Ovary (tissue), 9 donors: ENCODE results near the gene TACC2. TPM values are rescaled to one million over a fixed set of nuclear protein-coding genes. Genes with fewer than 3 reads are reported as not detected.
"Not testable (repeated sequence)": the region's sequence is repeated elsewhere in the genome, so short reads cannot be mapped to it uniquely, and the experiment has no call there.

Experiments used
- DNase-seq, 5 donors: peaks; one replicate each; pipeline ENCODE4 v3.0.0-alpha.2; 2019 to 2020
- H3K27ac ChIP-seq, 2 donors: fragments of 200-600 bp; one replicate each; pipeline versions ENCODE4 v1.5.1 to v1.8.0; 2019 to 2022
- H3K27me3 ChIP-seq: fragments of 200-600 bp; one replicate; pipeline ENCODE4 v1.8.0; 2022
- H3K36me3 ChIP-seq: fragments of 200-600 bp; sonication (generic); one replicate; pipeline ENCODE4 v1.5.1; 2019
- H3K4me1 ChIP-seq: one replicate; pipeline ENCODE4 v1.8.1; 2013; ENCODE audit warnings: mild to moderate bottlenecking, moderate library complexity; ENCODE audit not compliant: insufficient read depth
- H3K4me3 ChIP-seq: fragments of 200-600 bp; sonication (generic); one replicate; pipeline ENCODE4 v1.5.1; 2017
- H3K9me3 ChIP-seq, 2 donors: fragments of 200-600 bp in 1 of 2; sonication (generic) in 1 of 2; one replicate each; pipeline versions ENCODE4 v1.5.1 to v1.8.1; 2013 to 2019; ENCODE audit warnings: mild to moderate bottlenecking in 1 of 2, moderate library complexity in 1 of 2
- EP300 ChIP-seq: sonication (generic); formaldehyde crosslinking; IDR thresholded peaks from one replicate; pipeline ENCODE4 v1.6.1; 2017; ENCODE audit warnings: antibody characterized with exemption
- POLR2A ChIP-seq: fragments of 450-650 bp; IDR thresholded peaks from one replicate; pipeline ENCODE4 v1.6.1; 2017; ENCODE audit warnings: antibody characterized with exemption, mild to moderate bottlenecking, moderate library complexity
- WGBS, 3 donors: extraction: QIAGEN DNeasy Blood & Tissue Kit in 1 of 3; methylation state at CpG; one replicate each; pipeline versions ENCODE4 v1.1.5 to v1.1.7; 2013 to 2017; 5-methylcytosine and 5-hydroxymethylcytosine counted together
- intact Hi-C, 4 donors: fragments of 100-400 bp; cut with DNase I; formaldehyde crosslinking; loops; one replicate each; pipeline versions ENCODE4 v1.11.0 to v1.15.1; 2022 to 2023
- polyA plus RNA-seq, 2 donors: library from polyadenylated mRNA; stranded (reverse); fragments of 200-250 nt in 1 of 2; fragments of 350-450 nt in 1 of 2; fragmentation: Illumina TruSeq in 1 of 2; extraction: RNeasy Lipid Tissue Mini Kit (QIAGEN cat#74804) in 1 of 2; gene quantifications; one replicate each; pipeline ENCODE4 v1.2.3, GENCODE V29; 2013 to 2014
- total RNA-seq, 7 donors: library from RNA; depleted of rRNA in 2 of 7; stranded (reverse); fragments of >200 nt in 2 of 7; fragmentation: NEBNext Ultra II Directional in 3 of 7; extraction: Animal tissue kit (Norgen Biotek cat#: 25700) in 3 of 7; gene quantifications; one replicate each; pipeline versions ENCODE4 v1.1.0 to v1.2.4, GENCODE V29; 2016 to 2023
- TF ChIP-seq, protein P1 (sequence below), 3 donors: fragments of 450-650 bp in 2 of 3; fragments of 200-600 bp in 1 of 3; IDR thresholded peaks; one replicate each; pipeline versions ENCODE4 v1.5.1 to v1.8.0; 2016 to 2022; ENCODE audit warnings: antibody characterized with exemption in 3 of 3, mild to moderate bottlenecking in 1 of 3
- donor health status: DM: no; HTN: no; CAD: no; lungs with moderate emphysema.
- donor health status: DM: no; HTN: no; CAD: no.
- donor health status: Bipolar disorder and iron deficiency.
- donor health status: DM: yes; HTN: yes; CAD: no.
- donor health status: DM: no; HTN: no; CAD: no.
- donor health status: DM: yes; HTN: yes; CAD: no.

Gene TACC2
- total and polyA plus RNA-seq, 9 donors: 6.1 to 66.4 (median 14.2) TPM

DNA sequence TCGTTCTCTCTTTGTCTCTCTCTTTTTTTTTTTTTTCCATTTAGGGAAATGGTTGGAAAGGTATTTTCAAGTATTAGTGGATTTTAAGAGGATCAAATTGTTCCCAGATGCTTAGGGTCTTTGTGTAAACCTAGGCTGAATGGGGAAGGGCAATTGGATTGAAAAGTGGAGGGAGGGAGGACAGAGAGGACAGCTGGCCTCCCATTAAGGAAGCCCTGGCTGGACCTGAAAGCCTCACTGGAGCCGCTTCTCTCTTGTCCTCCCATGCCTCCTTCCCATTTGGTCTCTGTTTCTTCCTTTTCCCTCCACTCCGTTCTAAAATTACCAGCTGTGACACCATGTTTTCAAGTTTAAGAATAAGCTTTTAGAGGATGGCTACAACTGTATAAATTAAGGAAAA is 104.1 kb downstream of the TACC2 start:
- Histone ChIP-seq H3K27ac (no peak overlapping the region), H3K27me3 (no peaks in the 10 kb centered on the region), H3K4me1 (no peaks in the 10 kb centered on the region), H3K9me3 (no peaks in the 10 kb centered on the region), H3K4me3 (no peak overlapping the region), H3K36me3 (no peaks in the 10 kb centered on the region)
- 49 to 66% (median 61%) methylated on average over 3 of the region's 3 CpGs for WGBS, 3 donors
- intact Hi-C loops: no loop called here
- no peak for DNase-seq
- TF ChIP-seq EP300 (no peak), POLR2A (no peak)
- TF ChIP-seq, protein P1, sequence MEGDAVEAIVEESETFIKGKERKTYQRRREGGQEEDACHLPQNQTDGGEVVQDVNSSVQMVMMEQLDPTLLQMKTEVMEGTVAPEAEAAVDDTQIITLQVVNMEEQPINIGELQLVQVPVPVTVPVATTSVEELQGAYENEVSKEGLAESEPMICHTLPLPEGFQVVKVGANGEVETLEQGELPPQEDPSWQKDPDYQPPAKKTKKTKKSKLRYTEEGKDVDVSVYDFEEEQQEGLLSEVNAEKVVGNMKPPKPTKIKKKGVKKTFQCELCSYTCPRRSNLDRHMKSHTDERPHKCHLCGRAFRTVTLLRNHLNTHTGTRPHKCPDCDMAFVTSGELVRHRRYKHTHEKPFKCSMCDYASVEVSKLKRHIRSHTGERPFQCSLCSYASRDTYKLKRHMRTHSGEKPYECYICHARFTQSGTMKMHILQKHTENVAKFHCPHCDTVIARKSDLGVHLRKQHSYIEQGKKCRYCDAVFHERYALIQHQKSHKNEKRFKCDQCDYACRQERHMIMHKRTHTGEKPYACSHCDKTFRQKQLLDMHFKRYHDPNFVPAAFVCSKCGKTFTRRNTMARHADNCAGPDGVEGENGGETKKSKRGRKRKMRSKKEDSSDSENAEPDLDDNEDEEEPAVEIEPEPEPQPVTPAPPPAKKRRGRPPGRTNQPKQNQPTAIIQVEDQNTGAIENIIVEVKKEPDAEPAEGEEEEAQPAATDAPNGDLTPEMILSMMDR (IDR thresholded peaks at IDR 0.05): no peak

DNA sequence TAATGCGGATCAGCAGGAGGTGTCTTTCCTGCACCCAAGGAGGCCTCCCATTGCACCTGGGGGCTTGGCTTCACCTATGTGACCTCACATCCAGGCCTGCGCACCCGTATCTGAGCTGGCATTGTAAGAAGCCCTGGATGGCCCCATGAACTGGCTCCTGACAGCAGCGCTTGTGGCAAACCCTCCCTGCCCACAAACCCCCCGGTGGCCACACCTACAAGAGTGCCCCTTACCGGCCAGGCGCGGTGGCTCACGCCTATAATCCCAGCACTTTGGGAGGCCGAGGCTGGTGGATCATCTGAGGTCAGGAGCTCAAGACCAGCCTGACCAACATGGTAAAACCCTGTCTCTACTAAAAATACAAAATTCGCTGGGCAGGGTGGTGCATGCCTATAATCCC is 107.2 kb downstream of the TACC2 start:
- H3K27me3 ChIP-seq, H3K36me3 ChIP-seq, H3K4me3 ChIP-seq, intact Hi-C loops, H3K9me3 ChIP-seq, DNase-seq, H3K4me1 ChIP-seq, H3K27ac ChIP-seq: not testable (repeated sequence)
- 76 to 84% (median 77%) methylated on average over 10 to 11 of the region's 11 CpGs for WGBS, 3 donors

DNA sequence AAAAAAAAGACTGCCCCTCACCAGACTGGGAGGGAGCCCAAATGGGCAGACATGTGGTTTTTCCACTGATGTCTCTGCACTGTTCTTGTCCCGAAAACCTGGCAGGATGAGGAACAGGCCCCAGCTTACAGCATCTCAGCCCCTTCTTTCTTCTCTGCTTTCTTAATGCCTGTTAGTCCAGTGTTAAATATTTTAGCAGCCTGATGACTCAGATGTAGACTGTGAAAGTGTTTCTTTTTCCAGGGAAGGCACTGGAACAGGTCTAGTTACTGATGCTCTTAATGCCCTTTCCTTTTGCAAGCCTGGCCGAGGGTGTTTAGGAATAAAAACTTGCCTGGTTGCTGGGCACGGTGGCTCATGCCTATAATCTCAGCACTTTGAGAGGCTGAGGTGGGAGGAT is 107.7 kb downstream of the TACC2 start:
- Histone ChIP-seq H3K4me3 (no peak overlapping the region), H3K9me3 (no peaks in the 10 kb centered on the region), H3K36me3 (no peaks in the 10 kb centered on the region), H3K27ac (no peak overlapping the region), H3K4me1 (peaks cover 7% of the 10 kb centered on the region), H3K27me3 (no peaks in the 10 kb centered on the region)
- DNase-seq: no peak
- TF ChIP-seq POLR2A: no peak
- TF ChIP-seq EP300: no peak
- TF ChIP-seq, protein P1 (IDR thresholded peaks at IDR 0.05): no peak
- WGBS, 3 donors: 67 to 72% (median 71%) methylated on average over 3 of the region's 3 CpGs
- intact Hi-C loops: no loop called here

- TF ChIP-seq, protein P1 (IDR thresholded peaks at IDR 0.05): no peak
- TF ChIP-seq EP300 (no peak), POLR2A (no peak)
- Histone ChIP-seq H3K27ac (no peak overlapping the region), H3K36me3 (no peaks in the 10 kb centered on the region), H3K4me3 (no peak overlapping the region), H3K4me1 (peaks cover 7% of the 10 kb centered on the region), H3K27me3 (no peaks in the 10 kb centered on the region), H3K9me3 (no peaks in the 10 kb centered on the region)
- no peak for DNase-seq
- intact Hi-C loops: no loop called here
- 88 to 91% (median 89%) methylated on average over 7 of the region's 7 CpGs for WGBS, 3 donors
These were observed 109.0 kb downstream of the TACC2 start for GRCh38 chr10:122097935-122098334.

DNA sequence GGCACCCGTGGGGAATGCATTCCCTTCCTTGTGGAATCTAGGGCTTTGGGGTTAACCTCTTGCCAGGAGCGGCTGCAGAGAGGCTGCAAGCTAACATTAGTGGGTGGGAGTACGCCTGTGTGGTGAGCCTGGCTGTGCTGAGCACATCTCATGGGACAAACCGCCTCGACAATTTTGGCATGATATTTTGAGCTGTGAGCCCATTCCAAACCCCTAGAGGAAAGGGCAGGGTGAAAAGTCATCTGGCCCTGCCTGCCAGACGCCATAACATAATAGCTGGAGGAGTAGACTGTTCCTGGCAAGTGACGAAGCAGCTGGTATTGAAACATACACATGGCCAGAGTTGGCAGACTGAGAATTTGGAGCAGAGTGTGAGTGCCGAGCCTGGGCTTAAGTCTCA is 110.0 kb downstream of the TACC2 start:
- intact Hi-C loops: no loop called here
- Histone ChIP-seq H3K36me3 (no peaks in the 10 kb centered on the region), H3K4me1 (peaks cover 7% of the 10 kb centered on the region), H3K27me3 (no peaks in the 10 kb centered on the region), H3K9me3 (no peaks in the 10 kb centered on the region), H3K4me3 (no peak overlapping the region), H3K27ac (no peak overlapping the region)
- TF ChIP-seq POLR2A (no peak), EP300 (no peak)
- TF ChIP-seq, protein P1 (IDR thresholded peaks at IDR 0.05): no peak
- 15 to 31% (median 25%) methylated on average over 8 of the region's 8 CpGs for WGBS, 3 donors
- DNase-seq: peak in 1 of 5 donors; percentile 48
